ENCODE measurements around the gene EGF. TPM values are rescaled to one million over a fixed set of nuclear protein-coding genes. Genes with fewer than 3 reads are reported as not detected.
A peak's percentile ranks its signal among the peaks of the same experiment; 100 is the strongest.
"Not testable (repeated sequence)": the region's sequence is repeated elsewhere in the genome, so short reads cannot be mapped to it uniquely, and the experiment has no call there.

EGF gene
- total RNA-seq, 2 donors from 2014 or later = not detected

- H3K27ac Mint-ChIP-seq = no peak overlapping the region
These were observed 113.0 kb downstream of the EGF start for GRCh38 chr4:110025718-110026117.

GRCh38 chr4:110032603-110033002, 119.9 kb downstream of the EGF start:
- peaks cover 4 to 10% of the 10 kb centered on the region in 2 donors for H3K36me3 Mint-ChIP-seq
- peaks cover 0 to 8% of the 10 kb centered on the region in 2 donors for H3K9me3 Mint-ChIP-seq
- ATAC-seq = no peak
- DNase-seq (ENCODE audit: low spot score in 2 of 2) = no peak
- H3K27ac Mint-ChIP-seq = no peak overlapping the region

More at GRCh38 chr4:110025718-110026117, 113.0 kb downstream of the EGF start:
- no peak for ATAC-seq
- H3K36me3 Mint-ChIP-seq = peaks cover 3% of the 10 kb centered on the region in 2 donors
- no peak for DNase-seq (ENCODE audit: low spot score in 2 of 2)
- peaks cover 0 to 3% of the 10 kb centered on the region in 2 donors for H3K9me3 Mint-ChIP-seq

DNA sequence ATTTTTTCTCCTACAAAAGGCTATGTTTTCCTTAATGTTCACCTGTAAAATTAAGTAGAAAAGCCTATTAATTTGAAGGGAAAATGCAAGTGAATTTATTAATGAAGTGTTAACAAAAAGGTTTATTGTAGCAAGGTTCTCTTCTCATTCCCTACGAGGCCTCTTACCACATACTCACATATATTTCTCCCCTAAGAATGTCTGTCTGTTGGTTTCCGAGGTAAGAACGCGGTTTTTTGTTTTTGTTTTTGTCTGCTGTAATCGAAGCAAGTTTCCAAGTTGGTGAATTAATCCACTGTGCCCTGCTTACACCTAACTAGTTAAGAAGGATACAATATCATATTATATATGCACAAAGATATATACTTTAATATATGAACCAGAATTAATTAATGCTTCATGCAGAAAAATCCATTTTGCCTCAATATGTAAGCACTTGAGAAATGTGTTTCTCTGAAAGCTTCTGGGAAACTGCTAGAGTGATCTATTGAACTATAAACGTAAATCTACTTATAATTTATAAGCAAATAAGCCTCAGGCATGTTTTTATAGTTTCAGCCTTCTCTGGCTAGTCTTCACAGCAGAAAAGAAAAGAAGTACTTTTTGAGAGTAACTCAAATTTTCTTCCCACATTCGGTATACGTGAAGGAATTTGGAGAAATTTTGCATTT, 120.8 kb downstream of the EGF start:
- DNase-seq (ENCODE audit: low spot score in 2 of 2) = no peak
- ATAC-seq = no peak
- peaks cover 0 to 8% of the 10 kb centered on the region in 2 donors for H3K9me3 Mint-ChIP-seq
- H3K36me3 Mint-ChIP-seq = peaks cover 4 to 10% of the 10 kb centered on the region in 2 donors
- no peak overlapping the region for H3K27ac Mint-ChIP-seq

DNA sequence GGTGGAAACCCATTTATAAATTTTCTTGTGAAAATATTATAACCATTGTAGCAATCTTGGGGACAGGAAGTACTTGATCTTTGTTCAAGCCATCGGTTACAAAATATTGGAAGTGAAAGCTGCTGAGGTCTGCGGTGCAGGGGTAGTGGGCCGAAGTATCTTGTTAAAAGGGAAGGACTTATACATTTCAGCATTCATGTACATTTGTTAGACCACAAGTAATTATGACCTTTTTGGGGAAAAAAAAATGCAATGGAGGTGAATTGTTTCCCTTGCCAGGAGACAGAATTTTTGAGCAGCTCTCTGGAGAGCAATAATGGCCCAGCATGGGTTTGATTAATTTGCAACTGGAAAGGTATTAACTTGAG, 121.3 kb downstream of the EGF start:
- Mint-ChIP-seq H3K36me3 (peaks cover 4 to 10% of the 10 kb centered on the region in 2 donors), H3K27ac (no peak overlapping the region), H3K9me3 (peaks cover 0 to 8% of the 10 kb centered on the region in 2 donors)
- ATAC-seq (no peak), DNase-seq (ENCODE audit: low spot score in 2 of 2) (no peak)

GRCh38 chr4:110039164-110039563, 126.5 kb downstream of the EGF start:
- H3K27ac Mint-ChIP-seq; H3K36me3 Mint-ChIP-seq; H3K9me3 Mint-ChIP-seq; ATAC-seq; DNase-seq (ENCODE audit: low spot score in 2 of 2): not testable (repeated sequence)

- H3K9me3 Mint-ChIP-seq = no peaks in the 10 kb centered on the region
- DNase-seq (ENCODE audit: low spot score in 2 of 2) (no peak), ATAC-seq (no peak)
- no peaks in the 10 kb centered on the region for H3K36me3 Mint-ChIP-seq
- no peak overlapping the region for H3K27ac Mint-ChIP-seq
These were observed 129.1 kb downstream of the EGF start for GRCh38 chr4:110041735-110042134.

- ATAC-seq (no peak), DNase-seq (ENCODE audit: low spot score in 2 of 2) (no peak)
- Mint-ChIP-seq H3K9me3 (no peaks in the 10 kb centered on the region), H3K27ac (no peak overlapping the region), H3K36me3 (no peaks in the 10 kb centered on the region)
These were observed 130.1 kb downstream of the EGF start for GRCh38 chr4:110042545-110043517.

DNA sequence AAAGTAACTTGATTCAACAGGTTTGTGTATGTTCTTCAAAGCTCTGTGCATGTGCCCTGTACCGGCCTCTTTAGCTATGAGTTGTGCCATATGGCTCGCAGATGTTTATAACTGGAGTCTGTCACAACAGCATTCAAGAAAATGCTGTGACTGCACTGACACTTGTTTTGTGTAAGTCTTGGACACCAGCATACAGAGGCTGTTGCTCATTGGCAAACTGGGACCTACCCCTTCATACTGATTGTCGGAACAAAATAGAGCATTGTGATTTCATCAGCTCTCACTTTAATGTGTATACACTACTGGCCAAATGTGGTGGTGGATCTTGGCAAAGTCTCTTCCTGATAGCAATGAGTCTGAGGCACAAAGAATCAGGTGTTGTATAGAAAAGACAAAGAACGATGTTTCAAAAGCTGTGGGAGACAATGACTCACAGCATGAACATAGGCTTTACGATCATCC, 133.9 kb downstream of the EGF start:
- H3K9me3 Mint-ChIP-seq = no peaks in the 10 kb centered on the region
- peak in 1 of 2 donors; percentile 54 for ATAC-seq
- H3K36me3 Mint-ChIP-seq = no peaks in the 10 kb centered on the region
- H3K27ac Mint-ChIP-seq = peak overlapping the region in 1 of 2 donors; percentile 18
- DNase-seq (ENCODE audit: low spot score in 2 of 2) = no peak

- H3K27ac Mint-ChIP-seq = no peak overlapping the region
- peak; percentile 35 to 39 for ATAC-seq
- DNase-seq (ENCODE audit: low spot score in 2 of 2) = peak in 1 of 2 donors; percentile 42
- no peaks in the 10 kb centered on the region for H3K36me3 Mint-ChIP-seq
- H3K9me3 Mint-ChIP-seq = no peaks in the 10 kb centered on the region
These were observed 137.6 kb downstream of the EGF start for GRCh38 chr4:110049951-110050925.

DNA sequence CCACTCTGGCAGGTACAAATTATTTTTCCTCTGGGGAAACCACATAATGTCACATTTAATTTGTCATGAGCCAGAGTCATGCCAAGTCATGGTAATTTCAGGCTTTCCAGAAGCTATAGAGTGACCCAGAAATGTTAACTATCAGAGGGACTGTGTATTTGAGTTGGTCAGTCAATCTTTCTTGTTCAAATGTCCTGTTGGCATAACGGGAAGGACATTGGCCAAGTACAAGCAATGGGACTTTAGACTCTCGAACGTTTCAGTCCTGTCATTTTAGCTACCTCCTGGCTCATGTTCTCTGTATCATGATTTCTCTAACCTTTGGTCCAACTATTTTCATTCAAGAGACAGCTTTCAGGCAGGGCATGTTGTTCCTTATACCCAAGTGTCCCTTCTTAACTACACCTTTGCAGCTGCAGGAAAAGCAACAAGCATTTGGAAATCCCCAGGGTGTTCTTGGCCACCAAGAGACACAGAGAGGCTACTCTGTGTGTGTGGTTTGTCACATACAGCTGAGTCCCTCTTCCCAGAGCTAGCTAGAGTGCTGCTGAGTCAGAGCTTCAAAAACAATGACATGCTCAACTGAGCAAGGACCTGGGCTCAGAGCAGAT, 142.6 kb downstream of the EGF start:
- Mint-ChIP-seq H3K36me3 (no peaks in the 10 kb centered on the region), H3K9me3 (no peaks in the 10 kb centered on the region), H3K27ac (no peak overlapping the region)
- DNase-seq (ENCODE audit: low spot score in 2 of 2) (no peak), ATAC-seq (peak; percentile 74 to 88)

- Mint-ChIP-seq H3K27ac (no peak overlapping the region), H3K36me3 (no peaks in the 10 kb centered on the region), H3K9me3 (no peaks in the 10 kb centered on the region)
- ATAC-seq (no peak), DNase-seq (ENCODE audit: low spot score in 2 of 2) (no peak)
These were observed 146.0 kb downstream of the EGF start for GRCh38 chr4:110058677-110059076.

DNA sequence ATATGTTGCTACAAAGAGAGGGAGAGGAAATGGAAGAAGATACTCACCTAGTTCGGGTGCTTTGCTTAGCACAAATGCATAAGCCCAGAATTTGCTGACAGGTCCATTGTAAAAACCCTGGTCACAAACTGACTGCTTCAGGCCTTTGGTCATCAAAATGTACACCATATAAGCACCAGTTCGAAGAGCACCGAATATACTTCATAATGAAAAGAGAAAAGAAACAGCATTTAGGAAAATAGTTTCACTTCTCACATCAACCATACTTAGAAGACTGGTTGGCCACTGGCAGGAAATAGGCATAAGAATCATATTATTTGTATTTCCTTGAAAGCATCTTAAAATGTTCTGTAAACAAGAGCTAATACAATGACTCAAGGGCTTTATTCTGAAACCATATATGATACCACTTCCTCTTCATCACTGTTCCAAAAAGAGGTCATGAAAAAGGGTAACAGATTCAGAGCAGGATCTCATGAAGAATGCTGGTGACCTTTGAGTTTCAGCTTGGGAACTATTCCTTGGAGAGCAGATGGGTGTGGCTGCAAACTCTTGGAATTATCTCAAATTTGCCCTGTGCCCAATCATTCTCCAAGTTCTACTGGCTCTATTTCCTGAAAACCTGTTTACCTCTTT, 147.0 kb downstream of the EGF start:
- DNase-seq (ENCODE audit: low spot score in 2 of 2) (no peak), ATAC-seq (peak in 1 of 2 donors; percentile 68)
- H3K36me3 Mint-ChIP-seq = no peaks in the 10 kb centered on the region
- H3K9me3 Mint-ChIP-seq = no peaks in the 10 kb centered on the region
- H3K27ac Mint-ChIP-seq = no peak overlapping the region

GRCh38 chr4:110061076-110061475, 148.4 kb downstream of the EGF start:
- H3K9me3 Mint-ChIP-seq = no peaks in the 10 kb centered on the region
- DNase-seq (ENCODE audit: low spot score in 2 of 2) = no peak
- ATAC-seq = no peak
- H3K27ac Mint-ChIP-seq = no peak overlapping the region
- H3K36me3 Mint-ChIP-seq = no peaks in the 10 kb centered on the region
